ENCODE data around the gene TSPAN16.

The TSPAN16 gene

GRCh38 chr19:11295665-11296245, at the start of gene TSPAN16:
TSS of gene TSPAN16 (plus strand) at chr19:11296160. CDS start at chr19:11296298, 138 bp downstream.
- TF ChIP-seq GATA3 (IDR thresholded peaks at IDR 0.05; ENCODE audit: low read depth, low read length) (no peak), GATA2 (IDR thresholded peaks at IDR 0.05; ENCODE audit: low read depth, low read length) (no peak)

- TF ChIP-seq GATA3 (IDR thresholded peaks at IDR 0.05; ENCODE audit: low read depth, low read length), result no peak
- TF ChIP-seq GATA2 (IDR thresholded peaks at IDR 0.05; ENCODE audit: low read depth, low read length), result no peak
Measured at GRCh38 chr19:11246941-11247340, 49.0 kb upstream of the TSPAN16 start.

- TF ChIP-seq GATA3 (IDR thresholded peaks at IDR 0.05; ENCODE audit: low read depth, low read length) (no peak), GATA2 (IDR thresholded peaks at IDR 0.05; ENCODE audit: low read depth, low read length) (no peak)
Measured at GRCh38 chr19:11247391-11247790, 48.6 kb upstream of the TSPAN16 start.

GRCh38 chr19:11247934-11248333, 48.0 kb upstream of the TSPAN16 start:
- TF ChIP-seq GATA2 (IDR thresholded peaks at IDR 0.05; ENCODE audit: low read depth, low read length) (no peak), GATA3 (IDR thresholded peaks at IDR 0.05; ENCODE audit: low read depth, low read length) (no peak)

- no peak for TF ChIP-seq GATA3 (IDR thresholded peaks at IDR 0.05; ENCODE audit: low read depth, low read length)
- no peak for TF ChIP-seq GATA2 (IDR thresholded peaks at IDR 0.05; ENCODE audit: low read depth, low read length)
Measured at GRCh38 chr19:11248852-11249251, 47.1 kb upstream of the TSPAN16 start.

GRCh38 chr19:11251217-11251616, 44.7 kb upstream of the TSPAN16 start:
- TF ChIP-seq GATA3 (IDR thresholded peaks at IDR 0.05; ENCODE audit: low read depth, low read length) (no peak), GATA2 (IDR thresholded peaks at IDR 0.05; ENCODE audit: low read depth, low read length) (no peak; the same call in 1 of the 2 replicates)

- no peak for TF ChIP-seq GATA3 (IDR thresholded peaks at IDR 0.05; ENCODE audit: low read depth, low read length)
- TF ChIP-seq GATA2 (IDR thresholded peaks at IDR 0.05; ENCODE audit: low read depth, low read length), result no peak
Measured at GRCh38 chr19:11251650-11252314, 44.2 kb upstream of the TSPAN16 start.

GRCh38 chr19:11252665-11253355, 43.1 kb upstream of the TSPAN16 start:
- no peak for TF ChIP-seq GATA3 (IDR thresholded peaks at IDR 0.05; ENCODE audit: low read depth, low read length)
- no peak for TF ChIP-seq GATA2 (IDR thresholded peaks at IDR 0.05; ENCODE audit: low read depth, low read length)

- TF ChIP-seq GATA3 (IDR thresholded peaks at IDR 0.05; ENCODE audit: low read depth, low read length), result no peak
Measured at GRCh38 chr19:11254666-11255065, 41.3 kb upstream of the TSPAN16 start.

GRCh38 chr19:11256189-11256588, 39.8 kb upstream of the TSPAN16 start:
- TF ChIP-seq GATA2 (IDR thresholded peaks at IDR 0.05; ENCODE audit: low read depth, low read length) (no peak), GATA3 (IDR thresholded peaks at IDR 0.05; ENCODE audit: low read depth, low read length) (no peak)

GRCh38 chr19:11257846-11258380, 38.0 kb upstream of the TSPAN16 start:
- TF ChIP-seq GATA3 (IDR thresholded peaks at IDR 0.05; ENCODE audit: low read depth, low read length), result no peak
- TF ChIP-seq GATA2 (IDR thresholded peaks at IDR 0.05; ENCODE audit: low read depth, low read length), result no peak

- TF ChIP-seq GATA3 (IDR thresholded peaks at IDR 0.05; ENCODE audit: low read depth, low read length), result no peak
Measured at GRCh38 chr19:11260996-11261395, 35.0 kb upstream of the TSPAN16 start.

- TF ChIP-seq GATA3 (IDR thresholded peaks at IDR 0.05; ENCODE audit: low read depth, low read length) (no peak), GATA2 (IDR thresholded peaks at IDR 0.05; ENCODE audit: low read depth, low read length) (no peak)
Measured at GRCh38 chr19:11261431-11261970, 34.5 kb upstream of the TSPAN16 start.

All from SH-SY5Y (cell line).